H54 (cell line): ENCODE results near the gene MADD.
A peak's percentile ranks its signal among the peaks of the same experiment; 100 is the strongest.

ENCODE experiments used
- DNase-seq: peaks from one replicate; pipeline ENCODE4 v3.0.0; 2011; ENCODE audit warnings: low spot score, mixed read lengths; ENCODE audit not compliant: insufficient read length
- FAIRE-seq: peaks from 3 replicates; lab custom pipeline; 2011; peaks lifted over from hg19 to GRCh38; lab: Jason Lieb, UNC
- POLR2A ChIP-seq: IDR thresholded peaks from 2 replicates; pipeline ENCODE4 v1.6.1; 2011; ENCODE audit warnings: low read depth, mild to moderate bottlenecking, low read length

Gene MADD

GRCh38 chr11:47244448-47245350 is 25.2 kb upstream of the MADD start:
- TF ChIP-seq POLR2A, result no peak
- DNase-seq (no peak), FAIRE-seq (no peak)

- TF ChIP-seq POLR2A, result no peak
- FAIRE-seq, result no peak
These were observed 24.1 kb upstream of the MADD start for GRCh38 chr11:47245611-47246357.

GRCh38 chr11:47247502-47247901 is 22.4 kb upstream of the MADD start:
- FAIRE-seq (no peak), DNase-seq (no peak)
- TF ChIP-seq POLR2A, result no peak

More at GRCh38 chr11:47245611-47246357, 24.1 kb upstream of the MADD start:
- DNase-seq, result no peak

- no peak for DNase-seq
- FAIRE-seq, result no peak
- no peak for TF ChIP-seq POLR2A
These were observed 21.6 kb upstream of the MADD start for GRCh38 chr11:47248304-47248663.

GRCh38 chr11:47248664-47249377 is 21.1 kb upstream of the MADD start, which contains the start of gene ACP2:
TSS of gene ACP2 (minus strand) at chr11:47248814. CDS start at chr11:47248789, 25 bp downstream.
- DNase-seq (peak; percentile 78), FAIRE-seq (no peak)
- peak; percentile 82 for TF ChIP-seq POLR2A

GRCh38 chr11:47249378-47249715 is 20.6 kb upstream of the MADD start:
- no peak for TF ChIP-seq POLR2A
- FAIRE-seq, result no peak
- no peak for DNase-seq

- TF ChIP-seq POLR2A, result no peak
- no peak for FAIRE-seq
- DNase-seq, result no peak
These were observed 18.2 kb upstream of the MADD start for GRCh38 chr11:47251751-47252150.

GRCh38 chr11:47253660-47254059 is 16.3 kb upstream of the MADD start:
- no peak for FAIRE-seq
- TF ChIP-seq POLR2A, result no peak
- no peak for DNase-seq

GRCh38 chr11:47254386-47254785 is 15.5 kb upstream of the MADD start:
- no peak for TF ChIP-seq POLR2A
- FAIRE-seq, result no peak
- no peak for DNase-seq

- no peak for TF ChIP-seq POLR2A
- no peak for FAIRE-seq
- DNase-seq, result no peak
These were observed 13.6 kb upstream of the MADD start for GRCh38 chr11:47256374-47256773.

- DNase-seq (no peak), FAIRE-seq (no peak)
- TF ChIP-seq POLR2A, result no peak
These were observed 12.8 kb upstream of the MADD start for GRCh38 chr11:47257177-47257516.

GRCh38 chr11:47257517-47258316 is 12.2 kb upstream of the MADD start, which contains the start of gene NR1H3:
TSS of gene NR1H3 (plus strand) at chr11:47257996. CDS start at chr11:47259217, 1,221 bp downstream.
- FAIRE-seq, result no peak
- no peak for TF ChIP-seq POLR2A
- peak; percentile 70 for DNase-seq

GRCh38 chr11:47258317-47258902 is 11.5 kb upstream of the MADD start:
- TF ChIP-seq POLR2A, result no peak
- DNase-seq (no peak), FAIRE-seq (no peak)
